GM23338 (cell line): ENCODE measurements around the gene FAM50A. TPM values are rescaled to one million over a fixed set of nuclear protein-coding genes. Genes with fewer than 3 reads are reported as not detected.

Source experiments
- ATAC-seq: fragments of 200-7000 bp; cut with Tn5 transposase; 3 replicates; pipeline ENCODE4 v1.9.1; 2020
- DNase-seq: peaks from one replicate; pipeline ENCODE4 v3.0.0-alpha.2; 2015; ENCODE audit warnings: low spot score
- H2AFZ ChIP-seq: fragments of 200-600 bp; sonication (generic); 2 replicates; pipeline ENCODE4 v1.8.0; 2016; ENCODE audit warnings: antibody characterized with exemption, mild to moderate bottlenecking, moderate library complexity
- H3F3A ChIP-seq: fragments of 200-600 bp; sonication (generic); replicated peaks from 2 replicates; pipeline ENCODE4 v1.8.0; 2017; ENCODE audit warnings: antibody characterized with exemption, mixed run types, low read depth
- H3K27ac ChIP-seq: fragments of 200-600 bp; sonication (generic); 2 replicates; pipeline ENCODE4 v1.6.1; 2016; ENCODE audit warnings: low read depth
- H3K27me3 ChIP-seq: fragments of 200-600 bp; sonication (generic); 2 replicates; pipeline ENCODE4 v1.8.0; 2016; ENCODE audit warnings: mild to moderate bottlenecking, mixed run types, moderate library complexity; ENCODE audit not compliant: insufficient read depth
- H3K36me3 ChIP-seq: fragments of 200-600 bp; sonication (generic); 2 replicates; pipeline ENCODE4 v1.8.0; 2016; ENCODE audit warnings: mild to moderate bottlenecking; ENCODE audit not compliant: insufficient read depth
- H3K4me1 ChIP-seq: fragments of 200-600 bp; sonication (generic); 2 replicates; pipeline ENCODE4 v1.8.0; 2016; ENCODE audit warnings: mild to moderate bottlenecking, moderate library complexity; ENCODE audit not compliant: insufficient read depth
- H3K4me2 ChIP-seq: fragments of 200-600 bp; sonication (generic); 2 replicates; pipeline ENCODE4 v1.7.1; 2017; ENCODE audit warnings: mixed run types
- H3K4me3 ChIP-seq: fragments of 200-600 bp; sonication (generic); 2 replicates; pipeline ENCODE4 v1.6.1; 2016; ENCODE audit warnings: mixed run types
- H3K79me2 ChIP-seq: fragments of 200-600 bp; sonication (generic); replicated peaks from 2 replicates; pipeline ENCODE4 v1.8.0; 2017; ENCODE audit warnings: mild to moderate bottlenecking; ENCODE audit not compliant: insufficient read depth
- H3K9me2 ChIP-seq: fragments of 200-600 bp; sonication (generic); 2 replicates; pipeline ENCODE4 v1.8.0; 2017; ENCODE audit not compliant: insufficient read depth
- H4K20me1 ChIP-seq: fragments of 200-600 bp; sonication (generic); replicated peaks from 2 replicates; pipeline ENCODE4 v1.8.0; 2017; ENCODE audit warnings: mild to moderate bottlenecking; ENCODE audit not compliant: insufficient read depth
- H3K27ac Mint-ChIP-seq: 2 replicates; pipeline ENCODE4 v1.8.0; 2020; ENCODE audit warnings: inconsistent platforms, mild to moderate bottlenecking, moderate library complexity, mixed read lengths
- H3K27me3 Mint-ChIP-seq: 3 replicates; pipeline ENCODE4 v1.8.0; 2022; ENCODE audit warnings: low read depth, mild to moderate bottlenecking, moderate library complexity, mixed read lengths, inconsistent platforms; ENCODE audit not compliant: insufficient read depth, poor library complexity
- H3K36me3 Mint-ChIP-seq: 3 replicates; pipeline ENCODE4 v1.8.0; 2021; ENCODE audit warnings: low read depth, mild to moderate bottlenecking, inconsistent platforms, moderate library complexity, mixed read lengths
- H3K4me1 Mint-ChIP-seq: 3 replicates; pipeline ENCODE4 v1.8.0; 2020; ENCODE audit warnings: mild to moderate bottlenecking, inconsistent platforms, mixed read lengths
- H3K4me3 Mint-ChIP-seq: 3 replicates; pipeline ENCODE4 v1.8.0; 2021; ENCODE audit warnings: moderate library complexity, mild to moderate bottlenecking, inconsistent platforms, mixed read lengths
- H3K9me3 Mint-ChIP-seq: 3 replicates; pipeline ENCODE4 v1.8.0; 2020; ENCODE audit warnings: moderate library complexity, mild to moderate bottlenecking, inconsistent platforms, mixed read lengths
- CREB1 ChIP-seq: fragments of 250-450 bp; sonication (Bioruptor Pico); IDR thresholded peaks from 2 replicates; pipeline ENCODE4 v1.5.0; 2020; ENCODE audit warnings: low read depth, mild to moderate bottlenecking, moderate library complexity
- EZH2phosphoT487 ChIP-seq: fragments of 200-600 bp; sonication (generic); IDR thresholded peaks from one replicate; pipeline ENCODE4 v1.8.1; 2018; ENCODE audit warnings: antibody characterized with exemption; ENCODE audit not compliant: unreplicated experiment
- JUNB ChIP-seq: IDR thresholded peaks from one replicate; pipeline ENCODE4 v1.6.1; 2016; ENCODE audit warnings: antibody characterized with exemption; ENCODE audit not compliant: unreplicated experiment
- NANOG ChIP-seq: IDR thresholded peaks from 2 replicates; pipeline ENCODE4 v1.6.1; 2016; ENCODE audit warnings: antibody characterized with exemption, borderline replicate concordance
- POLR2AphosphoS5 ChIP-seq: IDR thresholded peaks from 2 replicates; pipeline ENCODE4 v1.6.1; 2016; ENCODE audit warnings: antibody characterized with exemption, low read depth
- ZNF114 ChIP-seq: fragments of 250-450 bp; sonication (Bioruptor Pico); IDR thresholded peaks from 2 replicates; pipeline ENCODE4 v1.5.0; 2020; ENCODE audit warnings: mild to moderate bottlenecking, moderate library complexity
- ZNF331 ChIP-seq: fragments of 250-450 bp; sonication (Bioruptor Pico); IDR thresholded peaks from 2 replicates; pipeline ENCODE4 v1.5.0; 2020; ENCODE audit warnings: low read depth, mild to moderate bottlenecking, moderate library complexity
- polyA plus RNA-seq: library from polyadenylated mRNA; unstranded; fragments of >200 nt; fragmentation: Nextera tagmentation; extraction: Ambion mirVana; gene quantifications from 2 replicates; pipeline ENCODE4 v1.2.1, GENCODE V29; 2016
- total RNA-seq: library from RNA; depleted of rRNA; stranded (reverse); fragments of >200 nt; shearing (Covaris generic); gene quantifications from 2 replicates; pipeline ENCODE4 v1.2.3, GENCODE V29; 2014
- TF ChIP-seq, protein P1 (sequence below): fragments of 250-450 bp; sonication (Bioruptor Pico); IDR thresholded peaks from 2 replicates; pipeline ENCODE4 v1.5.0; 2020; ENCODE audit warnings: mild to moderate bottlenecking, moderate library complexity
- TF ChIP-seq, protein P2 (sequence below): IDR thresholded peaks from one replicate; pipeline ENCODE4 v1.6.1; 2018; ENCODE audit warnings: antibody characterized with exemption; ENCODE audit not compliant: unreplicated experiment
- TF ChIP-seq, protein P3 (sequence below), 2 experiments: fragments of 200-600 bp in 1 of 2; sonication (generic) in 1 of 2; conservative IDR thresholded peaks; 2 replicates each; pipeline versions ENCODE4 v1.5.1 to v1.6.1; 2016 to 2017; ENCODE audit warnings: antibody characterized with exemption in 2 of 2, low read depth in 2 of 2, mild to moderate bottlenecking in 2 of 2, moderate library complexity in 1 of 2

The FAM50A gene
- total and polyA plus RNA-seq, 2 experiments from 2014 or later: 23.9 to 77.6 TPM

GRCh38 chrX:154428176-154429171, 15.5 kb upstream of the FAM50A start, which contains the start of gene ATP6AP1:
Gene ATP6AP1, plus strand, starts transcription at chrX:154428677. Its CDS starts 16 bp downstream, at chrX:154428693.
- Histone ChIP-seq H3K27ac (no peak within 1 kb of the TSS), H3K36me3 (no peaks in the 10 kb centered on the region), H3K9me2 (no peaks in the 10 kb centered on the region), H3F3A (no peaks in the 10 kb centered on the region), H4K20me1 (no peaks in the 10 kb centered on the region), H3K4me1 (no peaks in the 10 kb centered on the region; the same call in 1 of the 2 replicates), H3K79me2 (peaks cover 11% of the 10 kb centered on the region), H2AFZ (no peak within 1 kb of the TSS), H3K4me2 (peak within 1 kb of the TSS; percentile 79), H3K4me3 (peak within 1 kb of the TSS; percentile 62), H3K27me3 (no peaks in the 10 kb centered on the region)
- H3K9me3 Mint-ChIP-seq: no peaks in the 10 kb centered on the region
- no peak within 1 kb of the TSS for H3K27ac Mint-ChIP-seq
- peaks cover 10% of the 10 kb centered on the region for H3K36me3 Mint-ChIP-seq
- DNase-seq (peak; percentile 92), ATAC-seq (peak; percentile 96)
- H3K4me3 Mint-ChIP-seq: peak within 1 kb of the TSS; percentile 74
- peaks cover 15% of the 10 kb centered on the region for H3K4me1 Mint-ChIP-seq
- TF ChIP-seq POLR2AphosphoS5 (peak; percentile 61), EZH2phosphoT487 (no peak), JUNB (no peak), NANOG (no peak), ZNF114 (CRISPR knock-in tag) (no peak), CREB1 (CRISPR knock-in tag) (peak; percentile 39; the same call in 1 of the 2 replicates), ZNF331 (CRISPR knock-in tag) (no peak)
- TF ChIP-seq, protein P1, sequence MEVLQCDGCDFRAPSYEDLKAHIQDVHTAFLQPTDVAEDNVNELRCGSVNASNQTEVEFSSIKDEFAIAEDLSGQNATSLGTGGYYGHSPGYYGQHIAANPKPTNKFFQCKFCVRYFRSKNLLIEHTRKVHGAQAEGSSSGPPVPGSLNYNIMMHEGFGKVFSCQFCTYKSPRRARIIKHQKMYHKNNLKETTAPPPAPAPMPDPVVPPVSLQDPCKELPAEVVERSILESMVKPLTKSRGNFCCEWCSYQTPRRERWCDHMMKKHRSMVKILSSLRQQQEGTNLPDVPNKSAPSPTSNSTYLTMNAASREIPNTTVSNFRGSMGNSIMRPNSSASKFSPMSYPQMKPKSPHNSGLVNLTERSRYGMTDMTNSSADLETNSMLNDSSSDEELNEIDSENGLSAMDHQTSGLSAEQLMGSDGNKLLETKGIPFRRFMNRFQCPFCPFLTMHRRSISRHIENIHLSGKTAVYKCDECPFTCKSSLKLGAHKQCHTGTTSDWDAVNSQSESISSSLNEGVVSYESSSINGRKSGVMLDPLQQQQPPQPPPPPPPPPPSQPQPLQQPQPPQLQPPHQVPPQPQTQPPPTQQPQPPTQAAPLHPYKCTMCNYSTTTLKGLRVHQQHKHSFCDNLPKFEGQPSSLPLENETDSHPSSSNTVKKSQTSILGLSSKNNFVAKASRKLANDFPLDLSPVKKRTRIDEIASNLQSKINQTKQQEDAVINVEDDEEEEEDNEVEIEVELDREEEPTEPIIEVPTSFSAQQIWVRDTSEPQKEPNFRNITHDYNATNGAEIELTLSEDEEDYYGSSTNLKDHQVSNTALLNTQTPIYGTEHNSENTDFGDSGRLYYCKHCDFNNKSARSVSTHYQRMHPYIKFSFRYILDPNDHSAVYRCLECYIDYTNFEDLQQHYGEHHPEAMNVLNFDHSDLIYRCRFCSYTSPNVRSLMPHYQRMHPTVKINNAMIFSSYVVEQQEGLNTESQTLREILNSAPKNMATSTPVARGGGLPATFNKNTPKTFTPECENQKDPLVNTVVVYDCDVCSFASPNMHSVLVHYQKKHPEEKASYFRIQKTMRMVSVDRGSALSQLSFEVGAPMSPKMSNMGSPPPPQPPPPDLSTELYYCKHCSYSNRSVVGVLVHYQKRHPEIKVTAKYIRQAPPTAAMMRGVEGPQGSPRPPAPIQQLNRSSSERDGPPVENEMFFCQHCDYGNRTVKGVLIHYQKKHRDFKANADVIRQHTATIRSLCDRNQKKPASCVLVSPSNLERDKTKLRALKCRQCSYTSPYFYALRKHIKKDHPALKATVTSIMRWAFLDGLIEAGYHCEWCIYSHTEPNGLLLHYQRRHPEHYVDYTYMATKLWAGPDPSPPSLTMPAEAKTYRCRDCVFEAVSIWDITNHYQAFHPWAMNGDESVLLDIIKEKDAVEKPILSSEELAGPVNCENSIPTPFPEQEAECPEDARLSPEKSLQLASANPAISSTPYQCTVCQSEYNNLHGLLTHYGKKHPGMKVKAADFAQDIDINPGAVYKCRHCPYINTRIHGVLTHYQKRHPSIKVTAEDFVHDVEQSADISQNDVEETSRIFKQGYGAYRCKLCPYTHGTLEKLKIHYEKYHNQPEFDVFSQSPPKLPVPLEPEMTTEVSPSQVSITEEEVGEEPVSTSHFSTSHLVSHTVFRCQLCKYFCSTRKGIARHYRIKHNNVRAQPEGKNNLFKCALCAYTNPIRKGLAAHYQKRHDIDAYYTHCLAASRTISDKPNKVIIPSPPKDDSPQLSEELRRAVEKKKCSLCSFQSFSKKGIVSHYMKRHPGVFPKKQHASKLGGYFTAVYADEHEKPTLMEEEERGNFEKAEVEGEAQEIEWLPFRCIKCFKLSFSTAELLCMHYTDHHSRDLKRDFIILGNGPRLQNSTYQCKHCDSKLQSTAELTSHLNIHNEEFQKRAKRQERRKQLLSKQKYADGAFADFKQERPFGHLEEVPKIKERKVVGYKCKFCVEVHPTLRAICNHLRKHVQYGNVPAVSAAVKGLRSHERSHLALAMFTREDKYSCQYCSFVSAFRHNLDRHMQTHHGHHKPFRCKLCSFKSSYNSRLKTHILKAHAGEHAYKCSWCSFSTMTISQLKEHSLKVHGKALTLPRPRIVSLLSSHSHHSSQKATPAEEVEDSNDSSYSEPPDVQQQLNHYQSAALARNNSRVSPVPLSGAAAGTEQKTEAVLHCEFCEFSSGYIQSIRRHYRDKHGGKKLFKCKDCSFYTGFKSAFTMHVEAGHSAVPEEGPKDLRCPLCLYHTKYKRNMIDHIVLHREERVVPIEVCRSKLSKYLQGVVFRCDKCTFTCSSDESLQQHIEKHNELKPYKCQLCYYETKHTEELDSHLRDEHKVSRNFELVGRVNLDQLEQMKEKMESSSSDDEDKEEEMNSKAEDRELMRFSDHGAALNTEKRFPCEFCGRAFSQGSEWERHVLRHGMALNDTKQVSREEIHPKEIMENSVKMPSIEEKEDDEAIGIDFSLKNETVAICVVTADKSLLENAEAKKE (CRISPR knock-in tag): no peak
- TF ChIP-seq, protein P2, sequence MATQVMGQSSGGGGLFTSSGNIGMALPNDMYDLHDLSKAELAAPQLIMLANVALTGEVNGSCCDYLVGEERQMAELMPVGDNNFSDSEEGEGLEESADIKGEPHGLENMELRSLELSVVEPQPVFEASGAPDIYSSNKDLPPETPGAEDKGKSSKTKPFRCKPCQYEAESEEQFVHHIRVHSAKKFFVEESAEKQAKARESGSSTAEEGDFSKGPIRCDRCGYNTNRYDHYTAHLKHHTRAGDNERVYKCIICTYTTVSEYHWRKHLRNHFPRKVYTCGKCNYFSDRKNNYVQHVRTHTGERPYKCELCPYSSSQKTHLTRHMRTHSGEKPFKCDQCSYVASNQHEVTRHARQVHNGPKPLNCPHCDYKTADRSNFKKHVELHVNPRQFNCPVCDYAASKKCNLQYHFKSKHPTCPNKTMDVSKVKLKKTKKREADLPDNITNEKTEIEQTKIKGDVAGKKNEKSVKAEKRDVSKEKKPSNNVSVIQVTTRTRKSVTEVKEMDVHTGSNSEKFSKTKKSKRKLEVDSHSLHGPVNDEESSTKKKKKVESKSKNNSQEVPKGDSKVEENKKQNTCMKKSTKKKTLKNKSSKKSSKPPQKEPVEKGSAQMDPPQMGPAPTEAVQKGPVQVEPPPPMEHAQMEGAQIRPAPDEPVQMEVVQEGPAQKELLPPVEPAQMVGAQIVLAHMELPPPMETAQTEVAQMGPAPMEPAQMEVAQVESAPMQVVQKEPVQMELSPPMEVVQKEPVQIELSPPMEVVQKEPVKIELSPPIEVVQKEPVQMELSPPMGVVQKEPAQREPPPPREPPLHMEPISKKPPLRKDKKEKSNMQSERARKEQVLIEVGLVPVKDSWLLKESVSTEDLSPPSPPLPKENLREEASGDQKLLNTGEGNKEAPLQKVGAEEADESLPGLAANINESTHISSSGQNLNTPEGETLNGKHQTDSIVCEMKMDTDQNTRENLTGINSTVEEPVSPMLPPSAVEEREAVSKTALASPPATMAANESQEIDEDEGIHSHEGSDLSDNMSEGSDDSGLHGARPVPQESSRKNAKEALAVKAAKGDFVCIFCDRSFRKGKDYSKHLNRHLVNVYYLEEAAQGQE: no peak
- TF ChIP-seq, protein P3, sequence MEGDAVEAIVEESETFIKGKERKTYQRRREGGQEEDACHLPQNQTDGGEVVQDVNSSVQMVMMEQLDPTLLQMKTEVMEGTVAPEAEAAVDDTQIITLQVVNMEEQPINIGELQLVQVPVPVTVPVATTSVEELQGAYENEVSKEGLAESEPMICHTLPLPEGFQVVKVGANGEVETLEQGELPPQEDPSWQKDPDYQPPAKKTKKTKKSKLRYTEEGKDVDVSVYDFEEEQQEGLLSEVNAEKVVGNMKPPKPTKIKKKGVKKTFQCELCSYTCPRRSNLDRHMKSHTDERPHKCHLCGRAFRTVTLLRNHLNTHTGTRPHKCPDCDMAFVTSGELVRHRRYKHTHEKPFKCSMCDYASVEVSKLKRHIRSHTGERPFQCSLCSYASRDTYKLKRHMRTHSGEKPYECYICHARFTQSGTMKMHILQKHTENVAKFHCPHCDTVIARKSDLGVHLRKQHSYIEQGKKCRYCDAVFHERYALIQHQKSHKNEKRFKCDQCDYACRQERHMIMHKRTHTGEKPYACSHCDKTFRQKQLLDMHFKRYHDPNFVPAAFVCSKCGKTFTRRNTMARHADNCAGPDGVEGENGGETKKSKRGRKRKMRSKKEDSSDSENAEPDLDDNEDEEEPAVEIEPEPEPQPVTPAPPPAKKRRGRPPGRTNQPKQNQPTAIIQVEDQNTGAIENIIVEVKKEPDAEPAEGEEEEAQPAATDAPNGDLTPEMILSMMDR (conservative IDR thresholded peaks at IDR 0.05; ENCODE audit: low read depth in 2 of 2): peak in 1 of 2 experiments; percentile 19; a peak in 1 of 4 replicates
- H3K27me3 Mint-ChIP-seq: peaks cover 4% of the 10 kb centered on the region
